ENCODE results near the gene ADAMTS1.

- no peak for TF ChIP-seq POLR2AphosphoS5 (IDR thresholded peaks at IDR 0.05; ENCODE audit: low read depth, low read length)
- no peak for TF ChIP-seq POLR2A (IDR thresholded peaks at IDR 0.05; ENCODE audit: low read depth, low read length)
Measured at GRCh38 chr21:26842300-26842699, 2.9 kb downstream of the ADAMTS1 start.

Measured in GM12892 (cell line).